ENCODE results near the gene ARAP1. TPM values are rescaled to one million over a fixed set of nuclear protein-coding genes. Genes with fewer than 3 reads are reported as not detected.
A peak's percentile ranks its signal among the peaks of the same experiment; 100 is the strongest.

Gene ARAP1
- 20.5 TPM for total RNA-seq (ENCODE audit: unreplicated experiment)
- long read RNA-seq, partial matches to known transcripts = 2 of 3 reads
- long read RNA-seq, other reads (novel, unspliced or antisense) = 1 of 3 reads

GRCh38 chr11:72752088-72752914 lies at the start of gene ARAP1:
TSS of gene ARAP1 (minus strand) at chr11:72752408. CDS start at chr11:72727128, 25,280 bp downstream.
- Mint-ChIP-seq H3K4me3 (ENCODE audit: unreplicated experiment) (peak within 1 kb of the TSS; percentile 92), H3K27me3 (ENCODE audit: unreplicated experiment) (peaks cover 16% of the 10 kb centered on the region), H3K4me1 (ENCODE audit: low read depth, unreplicated experiment) (peaks cover 7% of the 10 kb centered on the region), H3K27ac (ENCODE audit: unreplicated experiment) (no peak within 1 kb of the TSS), H3K9me3 (ENCODE audit: unreplicated experiment) (peaks cover 4% of the 10 kb centered on the region), H3K36me3 (ENCODE audit: unreplicated experiment) (no peaks in the 10 kb centered on the region)
- no peak for TF ChIP-seq CTCF (IDR thresholded peaks at IDR 0.05; ENCODE audit: partially characterized antibody, unreplicated experiment)
- DNase-seq = peak; percentile 64

- Mint-ChIP-seq H3K27ac (ENCODE audit: unreplicated experiment) (no peak overlapping the region), H3K4me3 (ENCODE audit: unreplicated experiment) (no peak overlapping the region), H3K36me3 (ENCODE audit: unreplicated experiment) (no peaks in the 10 kb centered on the region), H3K27me3 (ENCODE audit: unreplicated experiment) (no peaks in the 10 kb centered on the region), H3K4me1 (ENCODE audit: low read depth, unreplicated experiment) (peaks cover 1% of the 10 kb centered on the region), H3K9me3 (ENCODE audit: unreplicated experiment) (peaks cover 2% of the 10 kb centered on the region)
- no peak for DNase-seq
- TF ChIP-seq CTCF (IDR thresholded peaks at IDR 0.05; ENCODE audit: partially characterized antibody, unreplicated experiment) = no peak
Measured at GRCh38 chr11:72799441-72799840, 47.2 kb upstream of the ARAP1 start.

- H3K9me3 Mint-ChIP-seq (ENCODE audit: unreplicated experiment) = peaks cover 2% of the 10 kb centered on the region
- no peaks in the 10 kb centered on the region for H3K27me3 Mint-ChIP-seq (ENCODE audit: unreplicated experiment)
- peaks cover 5% of the 10 kb centered on the region for H3K4me1 Mint-ChIP-seq (ENCODE audit: low read depth, unreplicated experiment)
- H3K27ac Mint-ChIP-seq (ENCODE audit: unreplicated experiment) = no peak overlapping the region
- no peak overlapping the region for H3K4me3 Mint-ChIP-seq (ENCODE audit: unreplicated experiment)
- no peak for DNase-seq
- TF ChIP-seq CTCF (IDR thresholded peaks at IDR 0.05; ENCODE audit: partially characterized antibody, unreplicated experiment) = no peak
- no peaks in the 10 kb centered on the region for H3K36me3 Mint-ChIP-seq (ENCODE audit: unreplicated experiment)
Measured at GRCh38 chr11:72798361-72798760, 46.2 kb upstream of the ARAP1 start.

- Mint-ChIP-seq H3K27me3 (ENCODE audit: unreplicated experiment) (no peaks in the 10 kb centered on the region), H3K9me3 (ENCODE audit: unreplicated experiment) (peaks cover 4% of the 10 kb centered on the region), H3K4me3 (ENCODE audit: unreplicated experiment) (peak within 1 kb of the TSS; percentile 99), H3K4me1 (ENCODE audit: low read depth, unreplicated experiment) (peaks cover 11% of the 10 kb centered on the region), H3K27ac (ENCODE audit: unreplicated experiment) (peak within 1 kb of the TSS; percentile 96), H3K36me3 (ENCODE audit: unreplicated experiment) (no peaks in the 10 kb centered on the region)
- DNase-seq = peak; percentile 95
- peak; percentile 99 for TF ChIP-seq CTCF (IDR thresholded peaks at IDR 0.05; ENCODE audit: partially characterized antibody, unreplicated experiment)
Measured at GRCh38 chr11:72793425-72794367, 41.5 kb upstream of the ARAP1 start, which contains the start of gene STARD10. TSS of gene STARD10 (minus strand) at chr11:72794047. CDS start at chr11:72781181, 12,866 bp downstream.

All from glutamatergic neuron (in vitro differentiated cells).